Endothelial cell of umbilical vein (primary cell): ENCODE data around the gene KLHL11. TPM values are rescaled to one million over a fixed set of nuclear protein-coding genes. Genes with fewer than 3 reads are reported as not detected.

Source experiments
- BruUV-seq: library from RNA; stranded (reverse); fragments of 400-500 nt; replicated peaks from 2 replicates; lab custom pipeline; 2021; lab: Mats Ljungman, UMichigan
- CTCF ChIA-PET: fragments of 300-600, 350-600 bp; sonication (Branson Sonifier 250); formaldehyde crosslinking; loops from one replicate; lab custom pipeline; 2021; ENCODE audit warnings: antibody characterized with exemption, inconsistent platforms; lab: Charles Lee
- POLR2A ChIA-PET: fragments of 300-600, 350-600 bp; sonication (Branson Sonifier 250); formaldehyde crosslinking; loops from one replicate; lab custom pipeline; 2021; ENCODE audit warnings: antibody characterized with exemption, inconsistent platforms; lab: Charles Lee
- DNase-seq: peaks from one replicate; pipeline ENCODE4 v3.0.0-alpha.2; 2011; ENCODE audit warnings: low read depth, low spot score
- FAIRE-seq: peaks from 2 replicates; lab custom pipeline; 2011; peaks lifted over from hg19 to GRCh38; lab: Jason Lieb, UNC
- H2AFZ ChIP-seq: 2 replicates; pipeline ENCODE4 v1.6.0; 2012; ENCODE audit warnings: low read depth, low read length, control low read depth, inconsistent platforms
- H3K27ac ChIP-seq: 2 replicates; pipeline ENCODE4 v1.5.1; 2011; ENCODE audit warnings: low read depth, mild to moderate bottlenecking, control low read depth, low read length, moderate library complexity; ENCODE audit not compliant: insufficient read depth
- H3K27me3 ChIP-seq, 2 experiments: 2 replicates each; pipeline versions ENCODE4 v1.6.0 to v1.6.1; 2011; ENCODE audit warnings: low read length in 2 of 2, mixed read lengths in 1 of 2; ENCODE audit not compliant: control insufficient read depth in 2 of 2, insufficient read depth in 2 of 2
- H3K36me3 ChIP-seq, 2 experiments: 2 replicates in 1 of 2; 3 replicates in 1 of 2; pipeline ENCODE4 v1.5.1; 2011; ENCODE audit warnings: low read length in 2 of 2, mild to moderate bottlenecking in 1 of 2, moderate library complexity in 1 of 2; ENCODE audit not compliant: control insufficient read depth in 2 of 2, insufficient read depth in 2 of 2; ENCODE audit errors: extremely low read depth in 1 of 2
- H3K4me1 ChIP-seq: 3 replicates; pipeline ENCODE4 v1.5.1; 2011; ENCODE audit warnings: mild to moderate bottlenecking, low read length; ENCODE audit not compliant: control insufficient read depth, insufficient read depth; ENCODE audit errors: extremely low read depth
- H3K4me2 ChIP-seq: 2 replicates; pipeline ENCODE4 v1.6.1; 2011; ENCODE audit warnings: low read length, control low read depth, mixed read lengths; ENCODE audit not compliant: insufficient read depth
- H3K4me3 ChIP-seq, 3 experiments: fragments of 200-600 bp in 1 of 3; sonication (generic), shearing (Covaris generic) in 1 of 3; replicated peaks in 1 of 3; 2 replicates each; pipeline ENCODE4 v1.5.1; 2011 to 2016; ENCODE audit warnings: control low read depth in 3 of 3, low read length in 3 of 3, mild to moderate bottlenecking in 2 of 3, inconsistent platforms in 1 of 3, low read depth in 1 of 3, moderate library complexity in 1 of 3; ENCODE audit not compliant: insufficient read depth in 1 of 3
- H3K79me2 ChIP-seq: 2 replicates; pipeline ENCODE4 v1.6.0; 2012; ENCODE audit warnings: low read length, inconsistent platforms; ENCODE audit not compliant: control insufficient read depth, insufficient read depth
- H3K9ac ChIP-seq: replicated peaks from 2 replicates; pipeline ENCODE3; 2011; ENCODE audit warnings: low read length, control low read depth; ENCODE audit not compliant: insufficient read depth; ENCODE audit errors: extremely low read depth
- H3K9me1 ChIP-seq: replicated peaks from 3 replicates; pipeline ENCODE4 v1.6.0; 2011; ENCODE audit warnings: mild to moderate bottlenecking, low read length; ENCODE audit not compliant: control insufficient read depth, insufficient read depth; ENCODE audit errors: extremely low read depth
- H3K9me3 ChIP-seq: replicated peaks from 2 replicates; pipeline ENCODE4 v1.5.1; 2012; ENCODE audit warnings: low read length, inconsistent platforms; ENCODE audit not compliant: control insufficient read depth, insufficient read depth
- H4K20me1 ChIP-seq: replicated peaks from 2 replicates; pipeline ENCODE3; 2011; ENCODE audit warnings: mild to moderate bottlenecking, low read length; ENCODE audit not compliant: control insufficient read depth, insufficient read depth; ENCODE audit errors: extremely low read depth
- CTCF ChIP-seq, 2 donors: IDR thresholded peaks; 1 replicate in 1 of 2; 2 replicates in 1 of 2; pipeline ENCODE4 v1.5.1; 2011; ENCODE audit warnings: low read length in 2 of 2, mild to moderate bottlenecking in 2 of 2, moderate library complexity in 2 of 2, control low read depth in 1 of 2, inconsistent platforms in 1 of 2, low read depth in 1 of 2; ENCODE audit not compliant: insufficient read depth in 1 of 2; ENCODE audit errors: extremely low read depth in 1 of 2
- EZH2 ChIP-seq: IDR thresholded peaks from 2 replicates; pipeline ENCODE4 v1.6.1; 2012; ENCODE audit warnings: borderline replicate concordance, low read depth, mild to moderate bottlenecking, moderate library complexity, low read length, inconsistent platforms; ENCODE audit not compliant: severe bottlenecking
- FOS ChIP-seq: IDR thresholded peaks from 2 replicates; pipeline ENCODE4 v1.6.1; 2011; ENCODE audit warnings: mild to moderate bottlenecking, low read length, moderate library complexity, borderline replicate concordance; ENCODE audit not compliant: insufficient read depth
- GATA2 ChIP-seq: IDR thresholded peaks from 2 replicates; pipeline ENCODE4 v1.7.0; 2011; ENCODE audit warnings: low read depth, mild to moderate bottlenecking, moderate library complexity, mixed read lengths, low read length; ENCODE audit not compliant: insufficient read length, insufficient read depth
- JUN ChIP-seq: IDR thresholded peaks from 2 replicates; pipeline ENCODE4 v1.6.1; 2011; ENCODE audit warnings: borderline replicate concordance, low read depth; ENCODE audit not compliant: insufficient read length, insufficient read depth
- MYC ChIP-seq: IDR thresholded peaks from one replicate; pipeline ENCODE4 v1.6.1; 2011; ENCODE audit warnings: mild to moderate bottlenecking, low read depth, low read length
- POLR2A ChIP-seq: IDR thresholded peaks from 2 replicates; pipeline ENCODE4 v1.6.1; 2012; ENCODE audit warnings: low read depth, mild to moderate bottlenecking, control low read depth, low read length
- POLR2AphosphoS5 ChIP-seq: IDR thresholded peaks from 2 replicates; pipeline ENCODE4 v1.6.1; 2012; ENCODE audit warnings: low read depth, mild to moderate bottlenecking, control low read depth, low read length, moderate library complexity; ENCODE audit not compliant: insufficient read depth
- dilution Hi-C: fragments of 300-500 bp; cut with MboI; formaldehyde crosslinking; loops from one replicate; pipeline ENCODE4 v1.15.0; 2019; ENCODE audit warnings: low sequenced_read_pairs; ENCODE audit not compliant: extremely low pct_ligation_motif_present
- intact Hi-C: fragments of 100-400 bp; cut with micrococcal nuclease; formaldehyde crosslinking; loops from one replicate; pipeline ENCODE4 v1.10.0; 2022
- polyA plus RNA-seq, 4 experiments: library from polyadenylated mRNA; depleted of rRNA in 3 of 4; stranded (reverse) in 3 of 4; unstranded in 1 of 4; fragments of >200 nt; gene quantifications; 2 replicates each; pipeline versions ENCODE4 v1.2.1 to v1.2.3, GENCODE V29; 2011 to 2012; ENCODE audit warnings: missing spikeins in 1 of 4
- total RNA-seq: library from RNA; stranded (reverse); gene quantifications from 2 replicates; pipeline ENCODE4 v1.2.3, GENCODE V29; 2021
- TF ChIP-seq, protein P1 (sequence below): IDR thresholded peaks from 2 replicates; pipeline ENCODE4 v1.6.1; 2011; ENCODE audit not compliant: insufficient read depth, insufficient read length

Gene KLHL11
- total and polyA plus RNA-seq, 2 donors (not counting 3 experiments of a cell fraction or from before 2014, with no cell fraction given) = 3.1 to 11.0 TPM

GRCh38 chr17:41894791-41895331 is 29.6 kb upstream of the KLHL11 start:
- Histone ChIP-seq H3K79me2 (peaks cover 15% of the 10 kb centered on the region), H3K9me3 (no peaks in the 10 kb centered on the region), H3K4me1 (no peaks in the 10 kb centered on the region), H3K27me3 (no peaks in the 10 kb centered on the region), H3K9ac (no peak overlapping the region), H2AFZ (no peak overlapping the region), H3K9me1 (no peaks in the 10 kb centered on the region), H3K36me3 (peaks cover 59 to 68% of the 10 kb centered on the region in 2 experiments), H3K4me2 (no peak overlapping the region), H4K20me1 (no peaks in the 10 kb centered on the region), H3K4me3 (no peak overlapping the region), H3K27ac (no peak overlapping the region)
- intact Hi-C loops = no loop called here
- dilution Hi-C loops = no loop called here
- DNase-seq = no peak
- POLR2A ChIA-PET = no interaction called here
- TSS peak; percentile 4 for BruUV-seq
- CTCF ChIA-PET = interaction anchor here (3.4 kb wide), 1 partner anchor 65 kb away, joined by 9 read pairs; no protein-coding TSS in a partner anchor
- TF ChIP-seq FOS (no peak), CTCF (IDR thresholded peaks at IDR 0.05; ENCODE audit: extremely low read depth in 1 of 2, insufficient read depth in 1 of 2, low read depth in 1 of 2, low read length in 2 of 2) (no peak), MYC (no peak), POLR2A (no peak), JUN (no peak), EZH2 (no peak), POLR2AphosphoS5 (no peak), GATA2 (no peak)
- TF ChIP-seq, protein P1, sequence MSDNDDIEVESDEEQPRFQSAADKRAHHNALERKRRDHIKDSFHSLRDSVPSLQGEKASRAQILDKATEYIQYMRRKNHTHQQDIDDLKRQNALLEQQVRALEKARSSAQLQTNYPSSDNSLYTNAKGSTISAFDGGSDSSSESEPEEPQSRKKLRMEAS = no peak
- no peak for FAIRE-seq
